Measurements from ENCODE around the gene DDRGK1.

The DDRGK1 gene

GRCh38 chr20:3231116-3231515, 26.6 kb upstream of the DDRGK1 start:
- TF ChIP-seq EZH2 (optimal IDR thresholded peaks at IDR 0.05; ENCODE audit: low read depth, low read length) = no peak
- Histone ChIP-seq H4K20me1 (ENCODE audit: insufficient read depth, low read length) (no peaks in the 10 kb centered on the region), H3F3A (ENCODE audit: insufficient read depth, low read length) (no peaks in the 10 kb centered on the region), H3K27me3 (replicated peaks; ENCODE audit: insufficient read depth, low read length) (no peaks in the 10 kb centered on the region), H3K4me1 (ENCODE audit: low read length) (no peaks in the 10 kb centered on the region), H3K4me2 (ENCODE audit: low read depth, low read length) (no peak overlapping the region), H3K9me2 (replicated peaks; ENCODE audit: insufficient read depth, low read length) (no peaks in the 10 kb centered on the region), H3K27ac (ENCODE audit: low read length) (no peak overlapping the region), H2AFZ (ENCODE audit: low read length) (no peak overlapping the region), H3K4me3 (ENCODE audit: low read length) (no peak overlapping the region), H3K9ac (ENCODE audit: low read length) (no peak overlapping the region), H3K9me3 (replicated peaks; ENCODE audit: insufficient read depth, low read length) (no peaks in the 10 kb centered on the region), H3K36me3 (replicated peaks; ENCODE audit: insufficient read depth, low read length) (no peaks in the 10 kb centered on the region), H3K79me2 (ENCODE audit: low read length) (no peaks in the 10 kb centered on the region)
- no peak for DNase-seq

GRCh38 chr20:3229798-3230197, 25.3 kb upstream of the DDRGK1 start:
- Histone ChIP-seq H3K36me3 (replicated peaks; ENCODE audit: insufficient read depth, low read length) (no peaks in the 10 kb centered on the region), H3K79me2 (ENCODE audit: low read length) (no peaks in the 10 kb centered on the region), H3K4me3 (ENCODE audit: low read length) (no peak overlapping the region), H3K9me2 (replicated peaks; ENCODE audit: insufficient read depth, low read length) (no peaks in the 10 kb centered on the region), H3K9me3 (replicated peaks; ENCODE audit: insufficient read depth, low read length) (no peaks in the 10 kb centered on the region), H3K4me1 (ENCODE audit: low read length) (no peaks in the 10 kb centered on the region), H3K27me3 (replicated peaks; ENCODE audit: insufficient read depth, low read length) (no peaks in the 10 kb centered on the region), H3F3A (ENCODE audit: insufficient read depth, low read length) (no peaks in the 10 kb centered on the region), H3K9ac (ENCODE audit: low read length) (no peak overlapping the region), H4K20me1 (ENCODE audit: insufficient read depth, low read length) (no peaks in the 10 kb centered on the region), H3K27ac (ENCODE audit: low read length) (no peak overlapping the region), H3K4me2 (ENCODE audit: low read depth, low read length) (no peak overlapping the region), H2AFZ (ENCODE audit: low read length) (no peak overlapping the region)
- TF ChIP-seq, protein P1, sequence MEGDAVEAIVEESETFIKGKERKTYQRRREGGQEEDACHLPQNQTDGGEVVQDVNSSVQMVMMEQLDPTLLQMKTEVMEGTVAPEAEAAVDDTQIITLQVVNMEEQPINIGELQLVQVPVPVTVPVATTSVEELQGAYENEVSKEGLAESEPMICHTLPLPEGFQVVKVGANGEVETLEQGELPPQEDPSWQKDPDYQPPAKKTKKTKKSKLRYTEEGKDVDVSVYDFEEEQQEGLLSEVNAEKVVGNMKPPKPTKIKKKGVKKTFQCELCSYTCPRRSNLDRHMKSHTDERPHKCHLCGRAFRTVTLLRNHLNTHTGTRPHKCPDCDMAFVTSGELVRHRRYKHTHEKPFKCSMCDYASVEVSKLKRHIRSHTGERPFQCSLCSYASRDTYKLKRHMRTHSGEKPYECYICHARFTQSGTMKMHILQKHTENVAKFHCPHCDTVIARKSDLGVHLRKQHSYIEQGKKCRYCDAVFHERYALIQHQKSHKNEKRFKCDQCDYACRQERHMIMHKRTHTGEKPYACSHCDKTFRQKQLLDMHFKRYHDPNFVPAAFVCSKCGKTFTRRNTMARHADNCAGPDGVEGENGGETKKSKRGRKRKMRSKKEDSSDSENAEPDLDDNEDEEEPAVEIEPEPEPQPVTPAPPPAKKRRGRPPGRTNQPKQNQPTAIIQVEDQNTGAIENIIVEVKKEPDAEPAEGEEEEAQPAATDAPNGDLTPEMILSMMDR (IDR thresholded peaks at IDR 0.05; ENCODE audit: low read length) = no peak
- TF ChIP-seq EZH2 (optimal IDR thresholded peaks at IDR 0.05; ENCODE audit: low read depth, low read length) (no peak), EZH2phosphoT487 (IDR thresholded peaks at IDR 0.05; ENCODE audit: low read length) (no peak)
- no peak for DNase-seq

DNA sequence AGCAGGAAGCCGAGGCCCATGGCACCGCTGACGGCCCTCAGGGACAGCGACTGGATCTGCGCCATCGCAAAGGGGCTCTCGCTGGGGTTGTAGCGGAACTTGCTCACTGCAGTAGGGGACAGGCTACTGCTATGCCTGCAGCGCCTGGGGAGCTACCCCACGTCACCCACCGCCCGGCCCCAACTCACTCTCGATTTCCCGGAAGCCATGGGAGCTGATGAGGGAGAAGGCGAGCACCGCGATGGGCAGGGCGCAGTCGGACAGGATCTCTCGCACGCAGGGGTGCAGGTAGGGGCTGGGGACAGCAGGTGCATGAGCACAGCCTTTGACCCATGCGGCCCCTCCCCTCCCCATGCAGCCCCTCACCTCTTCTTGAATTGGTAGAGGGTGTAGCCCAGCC, 24.7 kb upstream of the DDRGK1 start:
- no peaks in the 10 kb centered on the region for H3K9me2 ChIP-seq (replicated peaks; ENCODE audit: insufficient read depth, low read length)
- H3K4me1 ChIP-seq (ENCODE audit: low read length) = no peaks in the 10 kb centered on the region
- no peak overlapping the region for H3K27ac ChIP-seq (ENCODE audit: low read length)
- no peaks in the 10 kb centered on the region for H3K9me3 ChIP-seq (replicated peaks; ENCODE audit: insufficient read depth, low read length)
- H3F3A ChIP-seq (ENCODE audit: insufficient read depth, low read length) = no peaks in the 10 kb centered on the region
- no peak overlapping the region for H3K9ac ChIP-seq (ENCODE audit: low read length)
- TF ChIP-seq EZH2phosphoT487 (IDR thresholded peaks at IDR 0.05; ENCODE audit: low read length) (no peak), EZH2 (optimal IDR thresholded peaks at IDR 0.05; ENCODE audit: low read depth, low read length) (no peak)
- TF ChIP-seq, protein P1 (IDR thresholded peaks at IDR 0.05; ENCODE audit: low read length) = no peak
- no peaks in the 10 kb centered on the region for H3K27me3 ChIP-seq (replicated peaks; ENCODE audit: insufficient read depth, low read length)
- no peak overlapping the region for H3K4me3 ChIP-seq (ENCODE audit: low read length)
- no peaks in the 10 kb centered on the region for H3K36me3 ChIP-seq (replicated peaks; ENCODE audit: insufficient read depth, low read length)
- DNase-seq = no peak
- no peaks in the 10 kb centered on the region for H3K79me2 ChIP-seq (ENCODE audit: low read length)
- no peaks in the 10 kb centered on the region for H4K20me1 ChIP-seq (ENCODE audit: insufficient read depth, low read length)
- no peak overlapping the region for H2AFZ ChIP-seq (ENCODE audit: low read length)
- no peak overlapping the region for H3K4me2 ChIP-seq (ENCODE audit: low read depth, low read length)

- Histone ChIP-seq H3F3A (ENCODE audit: insufficient read depth, low read length) (no peaks in the 10 kb centered on the region), H3K4me1 (ENCODE audit: low read length) (no peaks in the 10 kb centered on the region), H3K4me2 (ENCODE audit: low read depth, low read length) (no peak overlapping the region), H3K79me2 (ENCODE audit: low read length) (no peaks in the 10 kb centered on the region), H3K9ac (ENCODE audit: low read length) (no peak overlapping the region), H3K27ac (ENCODE audit: low read length) (no peak overlapping the region), H4K20me1 (ENCODE audit: insufficient read depth, low read length) (no peaks in the 10 kb centered on the region), H3K27me3 (replicated peaks; ENCODE audit: insufficient read depth, low read length) (no peaks in the 10 kb centered on the region), H3K9me3 (replicated peaks; ENCODE audit: insufficient read depth, low read length) (no peaks in the 10 kb centered on the region), H3K4me3 (ENCODE audit: low read length) (no peak overlapping the region), H3K9me2 (replicated peaks; ENCODE audit: insufficient read depth, low read length) (no peaks in the 10 kb centered on the region), H2AFZ (ENCODE audit: low read length) (no peak overlapping the region), H3K36me3 (replicated peaks; ENCODE audit: insufficient read depth, low read length) (no peaks in the 10 kb centered on the region)
- no peak for TF ChIP-seq EZH2phosphoT487 (IDR thresholded peaks at IDR 0.05; ENCODE audit: low read length)
- no peak for TF ChIP-seq EZH2 (optimal IDR thresholded peaks at IDR 0.05; ENCODE audit: low read depth, low read length)
- TF ChIP-seq, protein P1 (IDR thresholded peaks at IDR 0.05; ENCODE audit: low read length) = no peak
- no peak for DNase-seq
These were observed 24.2 kb upstream of the DDRGK1 start for GRCh38 chr20:3228750-3229032.

All from MM.1S (cell line).